Endothelial cell (in vitro differentiated cells): ENCODE measurements around the gene CHN2. TPM values are rescaled to one million over a fixed set of nuclear protein-coding genes. Genes with fewer than 3 reads are reported as not detected.
A peak's percentile ranks its signal among the peaks of the same experiment; 100 is the strongest.

ENCODE experiments used
- DNase-seq: peaks from one replicate; pipeline ENCODE4 v3.0.0; 2021; ENCODE audit warnings: low spot score
- H3K27ac Mint-ChIP-seq: one replicate; pipeline ENCODE4 v1.8.0; 2021; ENCODE audit warnings: mixed read lengths, inconsistent platforms; ENCODE audit not compliant: unreplicated experiment
- H3K27me3 Mint-ChIP-seq: one replicate; pipeline ENCODE4 v1.8.0; 2021; ENCODE audit warnings: mild to moderate bottlenecking, moderate library complexity, mixed read lengths, inconsistent platforms; ENCODE audit not compliant: unreplicated experiment
- H3K36me3 Mint-ChIP-seq: one replicate; pipeline ENCODE4 v1.8.0; 2021; ENCODE audit warnings: mild to moderate bottlenecking, low read depth, mixed read lengths, inconsistent platforms; ENCODE audit not compliant: unreplicated experiment
- H3K4me1 Mint-ChIP-seq: one replicate; pipeline ENCODE4 v1.8.0; 2021; ENCODE audit warnings: mild to moderate bottlenecking, mixed read lengths, inconsistent platforms; ENCODE audit not compliant: unreplicated experiment
- H3K4me3 Mint-ChIP-seq: one replicate; pipeline ENCODE4 v1.8.0; 2021; ENCODE audit warnings: mild to moderate bottlenecking, mixed read lengths, inconsistent platforms; ENCODE audit not compliant: unreplicated experiment
- H3K9me3 Mint-ChIP-seq: one replicate; pipeline ENCODE4 v1.8.0; 2021; ENCODE audit warnings: mixed read lengths, inconsistent platforms; ENCODE audit not compliant: unreplicated experiment
- total RNA-seq: library from RNA; stranded (reverse); fragmentation: NEBNext Ultra II Directional; extraction: Animal tissue kit (Norgen Biotek cat#: 25700); gene quantifications from one replicate; pipeline ENCODE4 v1.2.1, GENCODE V29; 2021; ENCODE audit not compliant: unreplicated experiment
- TF ChIP-seq, protein P1 (sequence below): fragments of 200-600 bp; sonication (generic); IDR thresholded peaks from one replicate; pipeline ENCODE4 v1.5.0; 2021; ENCODE audit warnings: antibody characterized with exemption; ENCODE audit not compliant: unreplicated experiment

CHN2 gene
- total RNA-seq, 1 donor from 2014 or later, result 3.4 TPM

DNA sequence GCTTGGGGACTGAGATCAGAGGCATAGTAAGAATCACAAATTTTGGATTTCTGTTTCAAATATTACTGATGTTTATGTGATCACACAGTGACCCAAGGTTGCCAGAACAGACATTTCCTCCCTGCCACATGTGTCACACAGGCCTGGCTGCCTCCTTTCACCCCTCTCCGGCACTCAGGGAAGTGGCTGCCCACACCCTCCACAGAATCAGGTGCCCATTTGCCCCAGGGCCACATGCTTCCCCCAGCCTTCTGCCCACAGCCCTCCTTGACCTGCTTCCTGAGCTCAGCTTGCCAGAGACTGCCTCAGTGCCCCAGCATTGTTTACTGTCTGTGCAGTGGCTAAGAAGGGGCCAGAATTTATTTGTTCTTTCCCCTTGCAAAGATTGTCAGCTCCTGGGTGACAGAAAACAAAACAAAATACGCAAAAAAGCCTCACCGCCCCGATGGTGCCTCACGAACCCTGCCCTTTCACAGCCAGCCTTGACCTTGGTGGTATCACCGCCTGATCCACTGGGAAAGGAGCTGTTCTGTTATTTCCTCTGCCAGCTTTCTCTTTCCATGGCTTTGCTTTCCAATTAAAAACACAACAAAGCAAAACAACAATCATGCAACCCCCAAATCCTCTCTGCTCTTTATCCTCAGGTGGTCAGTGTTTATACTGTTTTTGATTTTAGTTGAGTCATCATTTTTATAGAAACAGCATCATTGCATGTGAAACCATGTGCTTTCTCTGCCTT lies 52.8 kb downstream of the CHN2 start:
- peaks cover 3% of the 10 kb centered on the region for H3K27me3 Mint-ChIP-seq
- H3K27ac Mint-ChIP-seq, result peak overlapping the region; percentile 45
- DNase-seq, result no peak
- TF ChIP-seq, protein P1, sequence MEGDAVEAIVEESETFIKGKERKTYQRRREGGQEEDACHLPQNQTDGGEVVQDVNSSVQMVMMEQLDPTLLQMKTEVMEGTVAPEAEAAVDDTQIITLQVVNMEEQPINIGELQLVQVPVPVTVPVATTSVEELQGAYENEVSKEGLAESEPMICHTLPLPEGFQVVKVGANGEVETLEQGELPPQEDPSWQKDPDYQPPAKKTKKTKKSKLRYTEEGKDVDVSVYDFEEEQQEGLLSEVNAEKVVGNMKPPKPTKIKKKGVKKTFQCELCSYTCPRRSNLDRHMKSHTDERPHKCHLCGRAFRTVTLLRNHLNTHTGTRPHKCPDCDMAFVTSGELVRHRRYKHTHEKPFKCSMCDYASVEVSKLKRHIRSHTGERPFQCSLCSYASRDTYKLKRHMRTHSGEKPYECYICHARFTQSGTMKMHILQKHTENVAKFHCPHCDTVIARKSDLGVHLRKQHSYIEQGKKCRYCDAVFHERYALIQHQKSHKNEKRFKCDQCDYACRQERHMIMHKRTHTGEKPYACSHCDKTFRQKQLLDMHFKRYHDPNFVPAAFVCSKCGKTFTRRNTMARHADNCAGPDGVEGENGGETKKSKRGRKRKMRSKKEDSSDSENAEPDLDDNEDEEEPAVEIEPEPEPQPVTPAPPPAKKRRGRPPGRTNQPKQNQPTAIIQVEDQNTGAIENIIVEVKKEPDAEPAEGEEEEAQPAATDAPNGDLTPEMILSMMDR, result no peak
- no peak overlapping the region for H3K4me3 Mint-ChIP-seq
- peaks cover 3% of the 10 kb centered on the region for H3K36me3 Mint-ChIP-seq
- peaks cover 17% of the 10 kb centered on the region for H3K4me1 Mint-ChIP-seq
- H3K9me3 Mint-ChIP-seq, result no peaks in the 10 kb centered on the region

DNA sequence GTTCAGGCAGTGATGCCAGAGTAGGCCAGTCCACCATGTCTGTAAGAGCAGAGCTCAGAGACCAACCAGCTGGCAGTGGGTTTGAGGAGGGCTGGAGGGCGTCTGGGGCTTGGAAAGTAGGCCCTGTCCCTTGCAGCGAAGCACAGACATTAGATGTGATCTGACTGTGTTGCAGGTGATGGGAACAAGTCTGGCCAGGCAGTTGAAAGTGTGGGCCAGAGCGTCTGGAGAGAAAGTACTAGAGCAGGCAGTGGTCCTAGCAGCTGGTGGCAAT lies 53.3 kb downstream of the CHN2 start:
- Mint-ChIP-seq H3K4me1 (peaks cover 17% of the 10 kb centered on the region), H3K36me3 (peaks cover 3% of the 10 kb centered on the region), H3K4me3 (no peak overlapping the region), H3K9me3 (no peaks in the 10 kb centered on the region), H3K27ac (no peak overlapping the region), H3K27me3 (peaks cover 3% of the 10 kb centered on the region)
- TF ChIP-seq, protein P1, result no peak
- DNase-seq, result no peak

DNA sequence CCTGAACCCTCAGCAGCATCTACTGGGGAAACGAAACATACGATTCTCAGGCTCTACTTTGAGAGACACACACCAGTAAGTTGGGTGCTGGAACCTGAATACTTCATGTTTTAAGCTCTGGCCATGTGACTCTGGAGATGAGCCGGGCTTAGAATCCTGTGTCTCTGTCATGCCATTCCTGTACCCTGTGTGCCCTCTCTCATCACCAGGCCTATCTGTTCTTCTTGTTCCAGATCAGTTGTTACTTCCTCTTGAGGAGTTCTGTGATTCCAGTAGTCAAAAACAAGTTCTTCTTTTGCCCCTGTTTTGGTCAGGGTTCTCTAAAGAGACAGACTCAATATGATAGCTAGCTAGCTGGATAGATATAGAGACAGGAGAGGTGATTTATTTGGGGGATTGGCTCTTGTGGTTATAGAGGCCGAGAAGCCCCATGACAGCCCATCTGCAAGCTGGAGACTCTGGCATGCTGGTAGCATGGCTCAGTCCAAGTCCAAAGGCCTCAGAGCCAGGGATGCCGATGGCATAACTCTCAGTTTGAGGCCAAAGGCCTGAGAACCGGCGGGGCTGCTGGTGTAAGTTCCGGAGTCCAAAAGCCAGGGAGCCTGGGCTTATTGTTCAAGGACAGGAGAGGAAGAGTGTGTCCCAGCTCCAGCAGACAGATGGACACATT lies 54.3 kb downstream of the CHN2 start:
- Mint-ChIP-seq H3K27ac (no peak overlapping the region), H3K4me1 (peaks cover 10% of the 10 kb centered on the region), H3K36me3 (peaks cover 3% of the 10 kb centered on the region), H3K9me3 (no peaks in the 10 kb centered on the region), H3K27me3 (peaks cover 3% of the 10 kb centered on the region), H3K4me3 (no peak overlapping the region)
- no peak for DNase-seq
- TF ChIP-seq, protein P1, result no peak

DNA sequence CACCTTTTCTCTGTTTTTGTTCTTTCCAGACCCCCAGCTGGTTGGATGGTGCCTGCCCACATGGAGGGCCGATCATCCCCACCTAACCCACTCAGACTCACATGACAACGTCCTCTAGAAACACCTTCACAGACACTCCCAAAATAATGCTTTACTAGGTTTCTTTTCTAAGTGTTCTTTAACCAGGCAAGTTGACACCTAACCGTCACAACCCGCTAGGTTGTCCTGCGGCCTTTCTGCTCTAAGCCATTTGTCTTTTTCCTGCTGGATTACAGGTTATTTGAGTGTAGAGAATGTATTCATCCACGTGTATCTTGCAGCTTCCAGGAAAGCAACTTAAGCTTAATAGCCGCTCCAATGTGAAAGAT lies 54.8 kb downstream of the CHN2 start:
- DNase-seq, result no peak
- no peak overlapping the region for H3K4me3 Mint-ChIP-seq
- H3K36me3 Mint-ChIP-seq, result peaks cover 3% of the 10 kb centered on the region
- H3K27me3 Mint-ChIP-seq, result peaks cover 3% of the 10 kb centered on the region
- H3K9me3 Mint-ChIP-seq, result no peaks in the 10 kb centered on the region
- TF ChIP-seq, protein P1, result no peak
- peaks cover 5% of the 10 kb centered on the region for H3K4me1 Mint-ChIP-seq
- H3K27ac Mint-ChIP-seq, result no peak overlapping the region

DNA sequence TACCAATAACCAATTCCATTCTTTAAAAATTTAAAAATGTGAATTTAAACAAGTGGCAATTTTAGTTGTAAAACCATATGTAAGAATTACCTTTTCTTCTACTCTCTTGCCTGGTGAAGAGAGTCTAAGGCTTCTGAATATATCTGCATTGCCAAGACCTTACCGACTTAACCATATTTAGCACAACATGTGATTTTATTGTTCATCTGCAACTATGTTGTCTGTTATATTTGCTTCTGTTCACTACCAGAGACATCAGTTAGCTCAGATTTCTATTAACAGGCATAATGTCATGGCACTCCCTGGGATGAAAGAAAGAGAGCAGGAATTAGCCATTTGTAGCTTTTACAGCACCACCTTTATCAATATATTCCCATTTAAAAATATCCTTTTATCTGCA lies 55.3 kb downstream of the CHN2 start:
- Mint-ChIP-seq H3K4me1 (peaks cover under 1% of the 10 kb centered on the region), H3K36me3 (peaks cover 3% of the 10 kb centered on the region)
- TF ChIP-seq, protein P1, result no peak

More for the DNA sequence above, 55.3 kb downstream of the CHN2 start:
- H3K27ac Mint-ChIP-seq, result no peak overlapping the region
- DNase-seq, result no peak
- H3K9me3 Mint-ChIP-seq, result no peaks in the 10 kb centered on the region
- peaks cover 3% of the 10 kb centered on the region for H3K27me3 Mint-ChIP-seq
- H3K4me3 Mint-ChIP-seq, result no peak overlapping the region
